Liver (tissue), 9 donors: ENCODE measurements around the gene HSP90AB1. TPM values are rescaled to one million over a fixed set of nuclear protein-coding genes. Genes with fewer than 3 reads are reported as not detected.
A peak's percentile ranks its signal among the peaks of the same experiment; 100 is the strongest.

Source experiments
- DNase-seq: peaks from one replicate; pipeline ENCODE4 v3.0.0-alpha.2; 2017; ENCODE audit warnings: low spot score
- H3K27ac ChIP-seq, 2 donors: one replicate each; pipeline ENCODE4 v1.7.0; 2013; ENCODE audit warnings: inconsistent platforms in 2 of 2, low read length in 2 of 2, control low read depth in 1 of 2, low read depth in 1 of 2, mild to moderate bottlenecking in 1 of 2
- H3K27me3 ChIP-seq, 4 donors: one replicate each; pipeline versions ENCODE4 v1.6.1 to v1.7.0; 2013; ENCODE audit warnings: low read length in 3 of 4, inconsistent platforms in 1 of 4, mild to moderate bottlenecking in 1 of 4, moderate library complexity in 1 of 4; ENCODE audit not compliant: control insufficient read depth in 4 of 4, insufficient read depth in 4 of 4
- H3K36me3 ChIP-seq, 4 donors: one replicate each; pipeline versions ENCODE4 v1.6.1 to v1.7.0; 2013; ENCODE audit warnings: low read length in 3 of 4, mild to moderate bottlenecking in 3 of 4, low read depth in 1 of 4, moderate library complexity in 1 of 4; ENCODE audit not compliant: control insufficient read depth in 4 of 4, insufficient read depth in 3 of 4
- H3K4me1 ChIP-seq, 4 donors: one replicate each; pipeline versions ENCODE4 v1.6.1 to v1.7.0; 2013; ENCODE audit warnings: low read length in 3 of 4, mild to moderate bottlenecking in 3 of 4, moderate library complexity in 1 of 4; ENCODE audit not compliant: control insufficient read depth in 4 of 4, insufficient read depth in 4 of 4
- H3K4me3 ChIP-seq, 3 donors: one replicate each; pipeline versions ENCODE4 v1.6.1 to v1.7.0; 2013; ENCODE audit warnings: low read length in 3 of 3, control low read depth in 1 of 3, low read depth in 1 of 3, mild to moderate bottlenecking in 1 of 3
- H3K9ac ChIP-seq, 2 donors: one replicate each; pipeline ENCODE4 v1.7.0; 2013; ENCODE audit warnings: low read length in 2 of 2, mild to moderate bottlenecking in 2 of 2, moderate library complexity in 2 of 2, control low read depth in 1 of 2, low read depth in 1 of 2
- H3K9me3 ChIP-seq, 4 donors: one replicate each; pipeline versions ENCODE4 v1.6.1 to v1.7.0; 2013; ENCODE audit warnings: low read length in 3 of 4; ENCODE audit not compliant: control insufficient read depth in 4 of 4
- ATF3 ChIP-seq: IDR thresholded peaks from 2 replicates; pipeline ENCODE4 v1.6.1; 2016; ENCODE audit warnings: antibody characterized with exemption
- CTCF ChIP-seq: fragments of 150-350 bp; IDR thresholded peaks from 2 replicates; pipeline ENCODE4 v1.5.1; 2017; ENCODE audit warnings: improper control_type of control experiment, low read depth, low read length; ENCODE audit not compliant: missing input control
- EGR1 ChIP-seq, 2 donors: IDR thresholded peaks; 2 replicates each; pipeline ENCODE4 v1.6.1; 2016 to 2018; ENCODE audit warnings: antibody characterized with exemption in 2 of 2, low read depth in 2 of 2
- FOXA1 ChIP-seq: IDR thresholded peaks from 2 replicates; pipeline ENCODE4 v1.6.1; 2016; ENCODE audit warnings: antibody characterized with exemption
- FOXA2 ChIP-seq: IDR thresholded peaks from 2 replicates; pipeline ENCODE4 v1.6.1; 2016; ENCODE audit warnings: antibody characterized with exemption
- GABPA ChIP-seq, 2 donors: IDR thresholded peaks in 1 of 2; conservative IDR thresholded peaks in 1 of 2; 2 replicates each; pipeline ENCODE4 v1.6.1; 2016; ENCODE audit warnings: antibody characterized with exemption in 2 of 2, mild to moderate bottlenecking in 1 of 2, moderate library complexity in 1 of 2
- HNF4A ChIP-seq, 2 donors: conservative IDR thresholded peaks; 2 replicates each; pipeline ENCODE4 v1.6.1; 2016; ENCODE audit warnings: antibody characterized with exemption in 2 of 2, mild to moderate bottlenecking in 2 of 2
- HNF4G ChIP-seq: IDR thresholded peaks from 2 replicates; pipeline ENCODE4 v1.6.1; 2016; ENCODE audit warnings: antibody characterized with exemption
- JUND ChIP-seq, 2 donors: IDR thresholded peaks; 2 replicates each; pipeline ENCODE4 v1.6.1; 2016; ENCODE audit warnings: antibody characterized with exemption in 2 of 2
- NR2F2 ChIP-seq: IDR thresholded peaks from 2 replicates; pipeline ENCODE4 v1.6.1; 2016; ENCODE audit warnings: antibody characterized with exemption
- RAD21 ChIP-seq, 2 donors: IDR thresholded peaks; 2 replicates each; pipeline ENCODE4 v1.6.1; 2016; ENCODE audit warnings: antibody characterized with exemption in 2 of 2, mild to moderate bottlenecking in 2 of 2
- RXRA ChIP-seq, 2 donors: IDR thresholded peaks; 2 replicates each; pipeline ENCODE4 v1.6.1; 2017 to 2018; ENCODE audit warnings: antibody characterized with exemption in 2 of 2, mild to moderate bottlenecking in 1 of 2
- SP1 ChIP-seq: IDR thresholded peaks from 2 replicates; pipeline ENCODE4 v1.6.1; 2018; ENCODE audit warnings: antibody characterized with exemption, mild to moderate bottlenecking
- TAF1 ChIP-seq: conservative IDR thresholded peaks from 2 replicates; pipeline ENCODE4 v1.6.1; 2016; ENCODE audit warnings: antibody characterized with exemption, mild to moderate bottlenecking
- YY1 ChIP-seq: IDR thresholded peaks from 2 replicates; pipeline ENCODE4 v1.6.1; 2016; ENCODE audit warnings: antibody characterized with exemption, mild to moderate bottlenecking
- WGBS: extraction: QIAGEN DNeasy Blood & Tissue Kit; methylation state at CpG from one replicate; pipeline ENCODE4 v1.1.7; 2013; 5-methylcytosine and 5-hydroxymethylcytosine counted together
- polyA plus RNA-seq, 2 donors: library from polyadenylated mRNA; stranded (reverse) in 1 of 2; unstranded in 1 of 2; fragments of 200-250 nt in 1 of 2; fragments of >200 nt in 1 of 2; fragmentation: Nextera tagmentation in 1 of 2; extraction: Ambion mirVana in 1 of 2; gene quantifications; one replicate each; pipeline versions ENCODE4 v1.2.1 to v1.2.3, GENCODE V29; 2013 to 2015
- total RNA-seq, 2 donors: library from RNA; depleted of rRNA; stranded (reverse); fragments of >200 nt; gene quantifications; one replicate each; pipeline ENCODE4 v1.2.3, GENCODE V29; 2014
- TF ChIP-seq, protein P1 (sequence below): IDR thresholded peaks from 2 replicates; pipeline ENCODE4 v1.6.1; 2016; ENCODE audit warnings: antibody characterized with exemption
- TF ChIP-seq, protein P2 (sequence below): IDR thresholded peaks from 2 replicates; pipeline ENCODE4 v1.6.1; 2016; ENCODE audit warnings: antibody characterized with exemption
- donor health status: healthy.
- donor health status: healthy.
- donor health status: healthy.
- donor health status: healthy.
- donor health status: healthy.

The HSP90AB1 gene
- total and polyA plus RNA-seq, 4 donors, result 129 to 281 (median 203) TPM

- Histone ChIP-seq H3K27me3 (no peaks in the 10 kb centered on the region), H3K27ac (peak within 1 kb of the TSS; percentile 82 to 92), H3K4me1 (peaks cover 30 to 53% (median 35%) of the 10 kb centered on the region in 4 donors), H3K9ac (peak within 1 kb of the TSS in 1 of 2 donors; percentile 9), H3K4me3 (no peak within 1 kb of the TSS), H3K36me3 (no peaks in the 10 kb centered on the region), H3K9me3 (no peaks in the 10 kb centered on the region)
- 53% methylated on average over 7 of the region's 7 CpGs for WGBS
- TF ChIP-seq JUND (IDR thresholded peaks at IDR 0.05), result no peak
- no peak for TF ChIP-seq HNF4A (conservative IDR thresholded peaks at IDR 0.05)
- no peak for TF ChIP-seq EGR1 (IDR thresholded peaks at IDR 0.05; ENCODE audit: low read depth in 2 of 2)
- TF ChIP-seq, protein P1, sequence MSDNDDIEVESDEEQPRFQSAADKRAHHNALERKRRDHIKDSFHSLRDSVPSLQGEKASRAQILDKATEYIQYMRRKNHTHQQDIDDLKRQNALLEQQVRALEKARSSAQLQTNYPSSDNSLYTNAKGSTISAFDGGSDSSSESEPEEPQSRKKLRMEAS, result no peak
- no peak for TF ChIP-seq TAF1
- no peak for TF ChIP-seq SP1
- no peak for TF ChIP-seq NR2F2
- TF ChIP-seq YY1, result no peak
- no peak for TF ChIP-seq FOXA2
- TF ChIP-seq GABPA (IDR thresholded peaks at IDR 0.05 in 1 of 2, conservative IDR thresholded peaks at IDR 0.05 in 1 of 2), result no peak
- no peak for TF ChIP-seq HNF4G
- no peak for TF ChIP-seq CTCF
- TF ChIP-seq FOXA1, result no peak
- no peak for TF ChIP-seq RXRA (IDR thresholded peaks at IDR 0.05)
- no peak for TF ChIP-seq ATF3
- TF ChIP-seq, protein P2, sequence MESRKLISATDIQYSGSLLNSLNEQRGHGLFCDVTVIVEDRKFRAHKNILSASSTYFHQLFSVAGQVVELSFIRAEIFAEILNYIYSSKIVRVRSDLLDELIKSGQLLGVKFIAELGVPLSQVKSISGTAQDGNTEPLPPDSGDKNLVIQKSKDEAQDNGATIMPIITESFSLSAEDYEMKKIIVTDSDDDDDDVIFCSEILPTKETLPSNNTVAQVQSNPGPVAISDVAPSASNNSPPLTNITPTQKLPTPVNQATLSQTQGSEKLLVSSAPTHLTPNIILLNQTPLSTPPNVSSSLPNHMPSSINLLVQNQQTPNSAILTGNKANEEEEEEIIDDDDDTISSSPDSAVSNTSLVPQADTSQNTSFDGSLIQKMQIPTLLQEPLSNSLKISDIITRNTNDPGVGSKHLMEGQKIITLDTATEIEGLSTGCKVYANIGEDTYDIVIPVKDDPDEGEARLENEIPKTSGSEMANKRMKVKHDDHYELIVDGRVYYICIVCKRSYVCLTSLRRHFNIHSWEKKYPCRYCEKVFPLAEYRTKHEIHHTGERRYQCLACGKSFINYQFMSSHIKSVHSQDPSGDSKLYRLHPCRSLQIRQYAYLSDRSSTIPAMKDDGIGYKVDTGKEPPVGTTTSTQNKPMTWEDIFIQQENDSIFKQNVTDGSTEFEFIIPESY, result no peak
- DNase-seq, result no peak
Measured at GRCh38 chr6:44216677-44217331, 30.1 kb upstream of the HSP90AB1 start, which contains the start of gene MYMX. Gene MYMX (plus strand): TSS chr6:44216926. CDS start chr6:44217472, 546 bp downstream.

GRCh38 chr6:44217332-44218143, 29.4 kb upstream of the HSP90AB1 start:
- TF ChIP-seq RXRA (IDR thresholded peaks at IDR 0.05) (peak in 1 of 2 donors; percentile 36), TAF1 (no peak), HNF4A (conservative IDR thresholded peaks at IDR 0.05) (peak in 1 of 2 donors; percentile 32), HNF4G (no peak), RAD21 (IDR thresholded peaks at IDR 0.05) (peak in 1 of 2 donors; percentile 17), YY1 (peak; percentile 21)
- no peaks in the 10 kb centered on the region for H3K27me3 ChIP-seq
- no peaks in the 10 kb centered on the region for H3K36me3 ChIP-seq
- peak overlapping the region in 1 of 2 donors; percentile 9 for H3K9ac ChIP-seq
- H3K4me1 ChIP-seq, result peaks cover 32 to 59% (median 41%) of the 10 kb centered on the region in 4 donors
- WGBS, result 35% methylated on average over 16 of the region's 16 CpGs
- H3K4me3 ChIP-seq, result no peak overlapping the region
- no peak for DNase-seq
- peak overlapping the region; percentile 82 to 92 for H3K27ac ChIP-seq
- no peaks in the 10 kb centered on the region for H3K9me3 ChIP-seq
